C4-2B (cell line): ENCODE data around the gene HOXB9.

Experiments
- ZFX ChIP-seq: fragments of 450-650 bp; IDR thresholded peaks from 2 replicates; pipeline ENCODE4 v1.6.1; 2017
- TF ChIP-seq, protein P1 (sequence below): fragments of 450-650 bp; conservative IDR thresholded peaks from 2 replicates; pipeline ENCODE4 v1.5.1; 2017; ENCODE audit warnings: mild to moderate bottlenecking

DNA sequence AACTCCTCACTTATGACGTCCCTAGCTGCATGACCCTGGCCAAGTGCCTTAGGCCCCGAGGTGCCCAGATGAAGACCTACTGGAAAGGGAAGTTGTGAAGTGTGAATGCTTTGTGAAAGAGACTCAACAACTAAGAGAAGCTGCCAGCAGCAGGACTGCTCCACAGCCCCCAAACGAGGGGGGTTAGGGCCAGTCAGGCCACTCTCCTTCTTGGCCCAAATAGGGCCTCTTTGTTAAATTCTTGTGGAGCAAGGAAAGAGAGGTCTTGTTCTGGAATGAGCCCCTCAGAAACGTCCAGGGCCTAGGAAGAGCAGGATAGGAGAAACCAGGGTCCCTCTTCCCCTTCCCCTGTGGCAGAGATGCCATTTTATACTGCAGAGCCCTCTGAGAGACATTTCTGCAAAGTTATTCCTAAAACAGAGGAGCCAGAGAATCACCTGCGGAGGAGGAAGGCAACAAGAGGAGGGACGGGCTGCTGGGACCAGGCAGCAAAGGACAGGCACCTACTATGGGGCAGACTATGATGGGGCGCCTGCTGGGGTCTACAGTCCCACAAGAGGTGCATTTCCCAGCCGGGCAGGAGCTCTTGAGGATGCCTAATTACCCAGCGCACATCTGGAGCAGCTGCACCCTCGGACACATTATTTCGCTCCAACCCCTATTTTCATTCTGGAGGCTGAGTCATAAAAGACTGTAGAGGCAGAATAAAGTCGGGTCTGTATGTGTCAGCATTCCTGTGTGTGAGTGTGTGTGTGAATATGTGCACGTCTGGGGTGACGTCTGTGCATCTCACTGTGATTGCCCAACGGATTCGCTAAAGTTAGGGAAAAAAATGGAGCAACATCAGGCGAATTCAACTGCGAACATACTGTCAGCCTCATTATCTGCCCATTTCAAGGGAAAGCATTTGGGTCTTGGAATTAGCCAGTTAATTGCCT is 11.4 kb upstream of the HOXB9 start:
- TF ChIP-seq, protein P1, sequence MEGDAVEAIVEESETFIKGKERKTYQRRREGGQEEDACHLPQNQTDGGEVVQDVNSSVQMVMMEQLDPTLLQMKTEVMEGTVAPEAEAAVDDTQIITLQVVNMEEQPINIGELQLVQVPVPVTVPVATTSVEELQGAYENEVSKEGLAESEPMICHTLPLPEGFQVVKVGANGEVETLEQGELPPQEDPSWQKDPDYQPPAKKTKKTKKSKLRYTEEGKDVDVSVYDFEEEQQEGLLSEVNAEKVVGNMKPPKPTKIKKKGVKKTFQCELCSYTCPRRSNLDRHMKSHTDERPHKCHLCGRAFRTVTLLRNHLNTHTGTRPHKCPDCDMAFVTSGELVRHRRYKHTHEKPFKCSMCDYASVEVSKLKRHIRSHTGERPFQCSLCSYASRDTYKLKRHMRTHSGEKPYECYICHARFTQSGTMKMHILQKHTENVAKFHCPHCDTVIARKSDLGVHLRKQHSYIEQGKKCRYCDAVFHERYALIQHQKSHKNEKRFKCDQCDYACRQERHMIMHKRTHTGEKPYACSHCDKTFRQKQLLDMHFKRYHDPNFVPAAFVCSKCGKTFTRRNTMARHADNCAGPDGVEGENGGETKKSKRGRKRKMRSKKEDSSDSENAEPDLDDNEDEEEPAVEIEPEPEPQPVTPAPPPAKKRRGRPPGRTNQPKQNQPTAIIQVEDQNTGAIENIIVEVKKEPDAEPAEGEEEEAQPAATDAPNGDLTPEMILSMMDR: no peak
- no peak for TF ChIP-seq ZFX
